GM12873 (cell line): ENCODE data around the gene PTPRK.

ENCODE experiments used
- CTCF ChIP-seq: IDR thresholded peaks from 2 replicates; pipeline ENCODE4 v1.5.1; 2012; ENCODE audit warnings: low read depth, mild to moderate bottlenecking, moderate library complexity, low read length, control low read depth; ENCODE audit not compliant: insufficient read depth; ENCODE audit errors: missing control alignments

Gene PTPRK

GRCh38 chr6:128271011-128271410 lies 249.4 kb downstream of the PTPRK start:
- TF ChIP-seq CTCF = no peak

GRCh38 chr6:128266946-128267345 lies 253.5 kb downstream of the PTPRK start:
- TF ChIP-seq CTCF = no peak

GRCh38 chr6:128265706-128266105 lies 254.7 kb downstream of the PTPRK start:
- no peak for TF ChIP-seq CTCF

GRCh38 chr6:128259730-128260685 lies 260.4 kb downstream of the PTPRK start:
- no peak for TF ChIP-seq CTCF

- no peak for TF ChIP-seq CTCF
These were observed 261.2 kb downstream of the PTPRK start for GRCh38 chr6:128259029-128259724.

GRCh38 chr6:128256095-128256494 lies 264.3 kb downstream of the PTPRK start:
- no peak for TF ChIP-seq CTCF
